Stimulated activated CD4-positive, alpha-beta T cell treated with anti-CD3 and anti-CD28 coated beads, Interleukin-15, amount 100 ng/mL, for 48 hours (primary cell): ENCODE results near the gene PRAC1.

Experiments used
- DNase-seq, 2 donors: peaks; one replicate each; pipeline ENCODE4 v3.0.0-alpha.2; 2020; ENCODE audit warnings: low read depth in 2 of 2

PRAC1 gene

DNA sequence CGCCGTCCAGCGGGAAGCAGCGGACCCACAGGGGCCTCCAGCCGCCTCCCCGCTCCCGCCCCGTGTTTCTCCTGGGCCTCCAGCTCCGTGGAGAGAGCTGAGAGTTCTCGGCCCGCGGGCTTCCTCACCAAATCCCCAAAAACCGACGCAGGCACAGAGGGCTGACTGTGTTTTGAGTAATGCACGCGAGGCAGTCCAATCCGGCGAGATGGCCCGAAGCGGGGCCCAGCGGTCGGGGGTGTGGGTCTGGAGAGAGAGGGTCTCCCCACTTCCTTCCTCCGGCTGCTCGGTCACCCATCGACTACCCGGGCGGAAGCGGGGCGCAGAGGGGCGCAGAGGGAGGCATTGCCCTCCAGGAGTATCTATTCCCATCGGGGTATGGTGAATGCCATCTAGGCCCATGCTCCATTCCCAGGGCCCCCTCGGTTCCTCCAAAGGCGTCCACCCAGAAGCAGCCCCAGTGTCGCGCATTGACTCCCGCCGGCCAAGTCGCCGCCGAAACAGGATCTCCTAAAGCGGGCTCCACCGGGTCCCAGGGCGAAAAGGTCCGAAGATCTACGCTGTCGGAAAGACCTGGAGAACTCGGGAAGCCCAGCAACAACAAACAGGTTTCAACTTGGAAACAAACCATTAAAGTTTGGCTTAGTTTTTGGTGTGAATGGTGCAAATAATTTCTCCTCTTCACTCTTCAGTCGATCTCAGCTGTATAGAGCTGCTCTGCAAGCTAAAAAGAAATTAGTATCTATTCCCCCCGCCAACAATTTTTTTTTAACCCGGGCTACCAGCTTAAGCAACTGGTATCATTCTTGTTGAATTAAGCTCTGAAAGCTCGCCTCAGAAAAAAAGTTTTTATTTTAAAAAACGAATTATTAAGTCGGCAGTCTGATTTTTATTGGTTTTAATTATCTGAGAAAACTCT, 25.4 kb upstream of the PRAC1 start:
- no peak for DNase-seq

DNA sequence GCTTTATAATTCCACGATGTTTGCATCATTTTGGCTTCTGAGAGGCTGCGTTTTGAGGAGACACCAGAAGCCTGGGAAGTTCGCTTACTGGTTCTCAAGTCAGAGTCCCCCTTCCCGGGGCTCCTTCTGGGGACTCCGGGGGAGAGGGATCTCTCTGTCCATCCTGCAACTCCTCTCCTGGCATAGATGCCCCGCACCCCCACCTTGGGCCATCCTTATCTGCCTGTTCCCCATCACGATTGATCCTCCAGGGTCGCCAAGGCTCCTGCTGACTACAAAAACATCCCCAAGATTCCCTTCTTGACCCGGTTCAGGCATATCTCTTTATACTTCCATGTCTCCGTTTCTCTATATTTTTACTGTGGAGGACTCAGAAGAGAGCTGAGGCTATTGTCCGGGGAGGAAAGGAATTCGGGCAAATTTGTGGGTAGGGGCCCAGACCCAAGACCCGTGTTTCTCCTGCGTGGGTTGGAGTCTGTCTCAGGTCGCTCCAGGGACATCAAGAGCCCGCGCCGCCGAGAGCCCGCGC, 24.7 kb upstream of the PRAC1 start:
- no peak for DNase-seq

DNA sequence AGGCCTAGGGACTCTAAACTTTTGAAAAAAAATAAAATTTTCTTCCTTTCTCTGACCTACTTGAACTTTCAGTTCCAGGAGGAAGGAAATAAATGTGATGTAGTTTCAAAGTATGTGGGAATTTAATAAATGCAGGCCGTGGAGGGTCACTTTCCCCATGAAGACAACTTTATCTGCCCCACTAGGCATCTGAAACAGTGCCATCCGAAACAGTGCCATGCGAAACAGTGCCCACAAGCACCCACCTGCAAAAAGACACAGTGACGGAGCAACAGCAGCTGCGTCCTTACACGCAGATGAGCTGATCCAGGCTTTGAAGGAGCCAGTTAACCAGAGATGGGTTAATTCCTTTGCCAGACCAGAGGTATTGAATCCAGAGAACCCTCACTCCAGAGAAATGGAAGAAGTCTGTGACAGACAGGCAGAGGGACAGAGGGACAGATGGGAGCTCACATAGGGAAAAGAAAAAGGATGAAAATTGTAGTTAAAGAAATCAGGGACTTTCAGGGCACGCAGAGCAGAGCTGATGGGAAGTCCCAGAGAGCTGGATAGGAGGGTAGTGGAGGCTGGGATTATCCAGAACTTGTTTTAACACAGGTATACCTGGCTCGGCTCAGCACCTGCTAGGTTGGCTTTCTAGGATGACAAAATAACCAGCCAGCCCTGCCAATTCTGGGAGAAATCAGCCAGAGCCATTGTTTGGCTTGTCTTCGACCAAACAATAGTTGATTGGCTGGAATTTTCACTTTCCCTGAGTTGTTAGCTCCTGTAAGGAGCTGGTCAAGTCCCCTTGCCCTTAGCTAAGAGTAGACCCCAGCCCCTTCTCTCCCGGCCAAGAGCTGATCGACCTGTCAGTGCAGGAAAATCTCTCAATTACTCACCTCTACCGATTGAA, 23.3 kb upstream of the PRAC1 start:
- no peak for DNase-seq

DNA sequence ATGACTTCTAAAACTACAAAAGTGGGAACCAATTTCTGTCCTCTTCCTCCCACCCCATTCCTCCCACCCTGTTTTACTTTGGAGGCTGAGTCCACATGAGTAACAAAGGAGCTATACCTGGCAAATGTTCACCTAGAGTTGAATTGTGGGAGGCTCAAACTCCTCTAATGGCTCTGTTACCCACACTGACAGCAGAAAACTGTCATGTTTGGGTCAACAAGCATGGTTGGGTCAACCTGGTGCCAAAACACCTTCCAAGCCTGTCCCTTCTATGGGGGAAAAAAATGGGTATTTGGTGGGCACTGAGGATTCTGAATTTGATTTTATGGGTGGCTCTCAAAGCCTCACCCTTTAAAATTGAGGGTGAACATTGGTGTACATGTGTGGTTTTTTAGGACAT, 18.2 kb upstream of the PRAC1 start:
- no peak for DNase-seq

DNA sequence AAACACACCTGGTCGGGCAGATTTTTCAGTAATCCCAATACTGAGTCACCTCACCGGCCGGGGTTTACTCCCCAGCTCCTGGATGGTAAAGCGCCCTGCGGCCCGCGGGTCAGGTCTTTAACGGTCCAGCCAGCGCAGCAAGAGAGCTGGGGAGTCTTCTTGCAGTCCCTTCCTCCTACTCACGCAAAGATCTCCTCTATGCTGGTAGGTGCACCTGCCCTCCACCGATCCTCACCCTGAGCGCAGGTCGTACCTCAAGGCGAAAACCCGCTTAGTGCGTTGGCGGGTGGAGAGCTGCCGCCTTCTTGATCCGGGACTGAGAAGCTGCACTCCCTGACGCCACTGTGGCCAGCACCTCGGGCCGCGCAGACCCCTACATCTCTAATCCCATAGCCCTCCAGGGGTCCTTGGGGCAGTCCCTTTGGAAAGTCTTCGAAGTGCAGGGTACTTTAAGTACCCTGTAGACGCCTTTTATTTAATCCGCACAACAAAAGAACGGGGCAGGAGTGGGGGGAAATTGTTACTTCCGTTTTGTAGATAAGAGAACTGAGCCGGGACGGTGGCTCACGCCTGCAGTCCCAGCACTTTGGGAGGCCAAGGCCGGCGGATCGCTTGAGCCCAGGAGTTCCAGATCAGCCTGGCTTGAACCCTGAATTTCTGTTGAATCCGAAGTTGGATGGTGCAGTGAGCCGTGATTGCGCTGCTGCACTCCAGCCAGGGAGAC, 16.6 kb upstream of the PRAC1 start:
- no peak for DNase-seq

DNA sequence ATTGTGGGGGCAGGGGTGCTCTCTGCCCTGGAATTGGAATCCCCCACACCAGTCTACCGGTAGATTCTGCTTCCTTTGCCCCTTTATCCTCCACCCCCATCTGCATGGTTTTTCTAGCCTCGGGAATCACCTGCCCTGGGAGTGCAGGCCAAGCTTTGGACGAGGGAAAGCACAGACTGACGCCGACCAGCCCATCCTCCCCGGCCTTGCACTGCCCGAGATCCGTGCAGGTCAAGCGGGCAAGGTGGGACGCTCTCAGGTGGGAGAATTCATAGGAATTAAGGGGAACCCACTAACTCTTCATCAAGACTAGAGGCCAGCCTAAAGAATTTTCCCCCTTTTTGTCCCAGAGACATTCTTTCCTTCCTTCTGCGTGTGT, 16.1 kb upstream of the PRAC1 start:
- no peak for DNase-seq

DNA sequence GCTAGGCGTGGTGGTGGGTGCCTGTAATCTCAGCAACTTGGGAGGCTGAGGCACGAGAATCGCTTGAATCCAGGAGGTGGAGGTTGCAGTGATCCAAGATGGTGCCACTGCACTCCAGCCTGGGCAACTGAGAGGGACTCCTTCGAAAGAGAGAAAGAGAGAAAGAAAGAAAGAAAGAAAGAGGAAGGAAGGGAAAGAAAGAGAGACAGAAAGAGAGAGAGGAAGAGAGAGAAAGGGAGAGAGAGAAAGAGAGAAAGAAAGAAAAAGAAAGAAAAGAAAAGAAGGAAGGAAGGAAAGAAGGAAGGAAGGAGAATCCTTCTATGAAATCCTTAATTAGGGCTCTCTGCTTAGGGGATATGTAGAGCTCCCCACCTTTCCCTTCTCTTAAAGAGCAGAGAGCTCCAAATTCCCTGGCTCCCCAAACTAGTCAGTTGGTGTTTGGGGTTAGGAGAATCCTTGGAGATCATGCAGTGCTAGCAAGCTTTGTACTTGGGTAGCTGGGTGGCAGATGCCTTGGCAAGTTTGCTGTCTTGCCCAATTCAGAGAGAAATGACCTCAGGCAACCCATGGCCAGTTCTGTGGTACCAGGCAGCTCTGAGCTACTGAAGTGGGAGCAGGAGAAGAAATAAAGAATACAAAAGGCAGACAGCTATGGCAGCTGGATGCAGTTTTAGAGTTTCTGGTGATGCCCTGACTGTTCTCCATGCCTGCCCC, 15.2 kb upstream of the PRAC1 start:
- no peak for DNase-seq

DNA sequence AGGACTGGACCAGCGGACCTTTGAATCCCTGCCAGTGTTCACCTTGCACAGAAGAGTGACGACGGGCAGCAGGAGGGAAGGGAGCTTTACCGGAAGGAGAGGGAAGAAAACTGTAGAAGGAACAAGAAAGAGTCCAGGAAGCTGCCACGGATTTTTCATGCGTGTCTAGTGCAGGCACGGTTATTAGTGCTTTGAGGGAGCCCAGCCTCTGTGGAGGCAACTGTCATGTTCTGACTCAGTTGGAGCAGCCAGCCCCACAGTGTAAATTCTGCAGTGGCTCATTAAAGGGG, 12.7 kb upstream of the PRAC1 start:
- DNase-seq = no peak

DNA sequence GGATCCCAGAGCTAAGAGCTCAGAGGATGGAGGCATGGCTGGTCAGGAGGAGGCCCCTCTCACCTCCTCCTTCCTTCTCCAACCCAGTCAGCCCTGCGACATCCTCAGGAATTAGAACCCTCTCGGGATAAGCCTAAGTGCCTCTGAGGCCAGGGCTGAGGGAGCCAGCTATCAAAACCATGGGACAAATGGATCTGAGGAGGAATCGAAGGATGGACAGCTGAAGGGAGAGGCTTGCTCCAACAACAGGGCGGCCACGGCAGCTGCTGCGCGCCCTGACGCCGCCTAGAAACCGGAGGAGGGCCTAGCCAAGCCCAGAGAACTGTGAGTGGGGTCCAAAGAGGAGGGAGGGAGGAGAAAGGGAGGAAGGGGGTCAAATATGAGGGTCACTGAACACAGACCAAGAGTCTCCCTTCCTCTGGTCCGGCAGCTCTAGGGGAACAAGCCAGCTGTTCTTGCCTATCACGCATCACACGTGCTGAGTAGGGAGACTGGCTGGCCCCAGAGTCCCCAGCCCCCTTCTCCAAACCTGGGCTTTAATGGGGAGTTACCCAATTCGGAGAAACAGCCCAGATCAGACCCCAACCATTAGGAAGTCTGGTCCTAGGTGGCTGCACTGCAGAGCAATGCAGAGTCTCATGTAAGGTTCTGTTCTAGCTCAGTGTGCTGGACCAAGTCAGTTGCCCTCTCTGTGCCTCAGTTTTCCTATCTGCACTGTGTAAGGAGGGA, 12.2 kb upstream of the PRAC1 start:
- no peak for DNase-seq

DNA sequence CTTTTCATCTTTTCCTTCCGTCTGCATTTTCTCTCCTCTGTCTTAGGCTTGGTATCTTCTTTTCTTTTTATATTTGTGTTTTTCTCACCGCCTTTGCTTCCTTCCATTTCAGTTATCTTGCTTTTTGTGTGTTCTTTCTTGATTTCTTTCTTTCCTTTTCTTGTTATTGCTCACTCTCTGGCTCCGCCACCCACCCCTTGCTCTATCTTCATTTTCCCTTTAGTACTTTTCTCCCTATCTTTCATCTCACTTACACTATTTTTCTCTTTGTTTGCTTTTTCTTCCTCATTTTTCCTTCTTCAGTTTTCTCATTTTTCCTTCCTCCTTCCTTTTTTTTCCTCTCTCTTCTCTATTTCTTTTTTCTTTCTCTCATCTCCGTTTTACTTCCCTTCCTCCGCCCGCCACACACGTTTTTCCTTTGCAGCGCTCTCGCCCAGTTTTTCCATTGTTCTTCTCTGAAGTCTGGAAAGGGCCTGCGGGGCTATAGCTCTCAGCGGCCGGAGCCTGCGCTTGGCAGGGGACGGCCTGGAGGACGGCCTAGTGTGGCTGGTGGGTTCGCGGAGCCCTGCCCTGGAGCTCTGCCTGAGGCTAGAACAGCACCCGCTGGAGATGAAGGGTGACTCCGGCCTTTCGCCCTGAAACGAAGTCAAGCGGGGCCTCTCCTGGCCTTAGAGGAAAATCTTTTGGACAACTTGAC, 11.5 kb upstream of the PRAC1 start:
- no peak for DNase-seq

DNA sequence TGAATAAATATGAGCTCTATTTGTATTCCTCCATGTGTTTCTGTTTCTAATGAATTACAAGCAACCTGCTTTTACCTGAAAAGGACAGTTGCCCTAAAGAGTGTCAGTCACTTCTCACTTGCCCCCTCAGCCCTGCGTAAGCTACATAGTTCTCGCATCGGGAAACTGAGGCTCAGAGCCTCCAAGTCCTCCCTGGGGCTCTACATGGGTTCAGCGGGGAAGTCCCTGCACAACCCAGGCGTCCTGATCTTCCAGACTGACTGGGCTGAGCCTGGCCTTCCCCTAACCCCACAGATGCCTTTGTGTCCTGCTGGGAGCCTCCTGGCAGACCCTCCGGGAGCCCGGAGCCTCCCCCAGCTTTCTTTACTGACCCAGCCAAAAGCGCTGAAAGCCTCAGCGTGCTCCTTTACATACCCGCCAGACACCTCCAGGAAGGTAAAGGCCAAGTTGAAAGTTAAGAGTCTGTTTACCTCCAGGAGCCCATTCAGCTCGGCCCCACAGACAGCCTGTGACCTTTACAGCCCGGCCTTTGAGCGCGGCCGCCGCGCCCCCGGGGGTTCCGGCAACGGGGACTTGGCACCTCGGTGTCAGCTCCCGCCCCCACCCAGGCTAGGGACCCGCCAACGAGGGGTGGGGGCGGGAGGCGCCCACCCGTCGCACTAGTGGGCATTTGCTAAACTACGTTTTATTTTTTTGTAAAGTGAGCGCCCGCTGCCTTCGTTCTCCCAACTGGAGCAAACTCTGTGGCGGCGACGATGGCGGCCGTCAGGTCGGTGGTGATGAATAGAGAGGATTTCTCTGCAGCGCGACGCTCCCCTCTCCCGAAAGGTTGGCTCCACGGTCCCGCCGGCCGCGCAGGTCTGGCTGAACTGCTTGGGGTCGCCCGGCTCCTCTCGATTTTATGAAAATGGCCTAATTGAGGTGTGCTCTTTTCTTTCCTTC, 10.6 kb upstream of the PRAC1 start:
- no peak for DNase-seq

DNA sequence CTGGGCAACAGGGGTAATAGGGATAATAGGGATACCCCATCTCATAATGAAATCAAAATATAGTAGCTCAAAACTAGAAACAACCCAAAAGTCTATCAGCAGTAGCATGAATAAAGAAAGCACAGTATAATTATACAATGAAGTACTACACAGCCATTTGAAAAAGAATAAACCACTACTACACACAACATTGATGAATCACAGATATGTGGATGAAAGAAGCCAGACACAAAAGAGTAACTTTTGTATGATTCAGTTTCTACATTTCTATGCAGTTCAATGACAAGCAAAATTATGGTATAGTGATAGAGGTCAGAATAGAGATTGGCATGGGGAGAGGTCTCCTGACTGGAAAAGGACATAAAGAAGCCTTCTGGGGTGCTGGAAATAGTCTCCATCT, 9.0 kb upstream of the PRAC1 start:
- no peak for DNase-seq

DNA sequence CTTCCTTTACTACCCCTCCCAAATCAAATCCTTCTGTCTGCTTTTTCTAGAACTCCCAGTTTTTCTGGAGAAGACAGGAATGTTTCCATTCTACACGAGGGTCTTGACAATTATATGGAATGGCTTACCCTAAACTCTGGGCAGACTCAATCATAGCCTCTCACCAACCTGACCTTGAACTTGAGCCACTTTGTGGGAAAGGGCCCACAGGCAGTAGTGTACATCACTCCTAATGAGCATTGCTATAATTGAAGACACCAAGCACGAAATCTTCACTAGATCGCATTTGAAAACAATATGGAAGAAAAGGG, 7.9 kb upstream of the PRAC1 start:
- no peak for DNase-seq

DNA sequence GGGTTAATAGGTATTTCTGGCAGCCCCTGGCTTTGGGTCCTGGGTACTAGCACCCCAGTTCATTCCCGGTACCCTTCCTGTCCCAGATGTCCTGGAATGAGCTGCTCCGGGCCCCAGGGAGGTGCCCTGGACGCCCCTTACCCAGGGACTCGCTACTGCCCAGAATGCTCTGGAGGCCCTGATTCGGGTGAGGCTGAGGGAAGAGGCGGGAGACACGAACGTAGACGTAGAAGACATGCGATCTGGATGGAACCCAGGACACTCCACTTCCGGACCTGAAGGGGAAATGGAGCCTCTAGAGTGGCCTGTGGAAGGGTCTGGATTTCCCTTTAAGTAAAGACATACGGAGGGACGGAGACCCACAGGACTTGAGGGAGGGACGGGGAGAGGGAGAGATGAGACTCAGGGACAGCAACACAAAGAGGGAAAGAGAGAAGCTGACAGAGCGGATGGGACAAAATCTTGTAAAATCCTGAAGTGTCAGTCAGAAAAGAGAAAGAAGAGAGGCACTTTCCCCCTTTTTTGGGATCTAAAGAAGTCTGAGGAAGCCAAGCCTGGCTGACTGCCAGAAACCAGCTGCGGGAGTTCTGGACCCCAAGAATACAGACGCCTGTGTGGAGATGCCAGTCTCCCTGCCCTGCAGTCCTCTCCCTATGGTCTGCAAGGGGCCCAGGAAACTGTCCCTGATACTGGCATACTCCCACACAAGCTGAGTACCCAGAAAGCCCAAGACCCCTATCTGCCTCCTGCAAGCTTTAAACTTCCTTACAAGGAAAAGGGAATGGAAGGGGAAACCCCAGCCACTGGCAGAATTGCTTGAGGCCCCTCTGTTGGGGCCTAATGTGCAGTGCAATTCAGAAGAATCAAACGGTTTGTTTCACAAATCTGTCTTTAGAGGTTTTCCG, 7.3 kb upstream of the PRAC1 start:
- no peak for DNase-seq

DNA sequence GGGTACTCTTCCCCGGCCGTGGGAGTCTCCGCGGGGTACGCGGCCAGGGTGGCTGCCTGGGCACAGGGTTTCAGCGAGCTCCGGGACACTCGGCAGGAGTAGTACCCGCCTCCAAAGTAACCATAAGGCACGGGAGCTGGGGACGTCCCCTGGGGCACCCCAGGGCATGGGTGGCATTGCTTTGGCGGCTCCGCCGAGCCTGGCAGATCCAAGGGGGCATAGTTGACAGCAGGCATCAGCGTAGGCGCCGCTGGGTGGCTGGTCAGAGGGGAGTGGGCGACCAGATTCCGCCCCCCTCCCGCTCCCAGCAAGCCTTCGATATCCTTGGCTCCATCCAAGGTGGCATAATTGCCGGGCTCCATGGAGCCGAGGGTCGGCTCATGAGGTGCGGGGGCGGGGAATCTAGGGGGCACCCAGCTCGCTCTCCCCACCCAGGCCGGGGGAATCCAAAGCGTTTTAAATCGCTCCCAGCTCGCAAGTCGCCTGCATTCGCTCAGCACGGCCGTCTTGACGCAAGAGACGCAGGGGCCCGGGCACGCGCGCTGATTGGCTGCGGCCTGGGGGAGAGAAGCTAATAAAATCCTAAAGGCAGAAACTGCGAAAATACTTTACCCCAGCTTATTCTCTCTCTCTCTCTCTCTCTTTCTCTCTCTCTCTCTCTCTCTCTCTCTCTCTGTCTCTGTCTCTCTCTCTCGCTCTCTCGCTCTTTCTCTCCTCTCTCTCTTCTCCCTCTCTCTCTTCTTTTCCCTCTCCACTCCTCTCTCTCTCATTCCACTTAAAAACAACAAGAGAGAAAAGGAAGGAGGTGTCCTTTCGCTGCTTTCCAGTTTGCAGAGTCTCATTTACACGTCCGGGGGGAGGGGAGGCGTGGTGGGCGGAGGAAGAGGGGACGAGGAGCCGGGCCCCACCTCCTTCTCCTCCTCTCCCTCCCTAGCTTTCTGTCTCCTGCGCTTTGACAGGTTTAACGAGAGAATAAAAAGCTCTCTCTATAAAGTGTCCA, 6.2 kb upstream of the PRAC1 start, which contains the start of gene HOXB13:
HOXB13 (minus strand) TSS at position 519 of the 1,000 bp plus-strand sequence; CDS start at position 362, 157 bp downstream.
- peak in 1 of 2 donors; percentile 25 for DNase-seq

DNA sequence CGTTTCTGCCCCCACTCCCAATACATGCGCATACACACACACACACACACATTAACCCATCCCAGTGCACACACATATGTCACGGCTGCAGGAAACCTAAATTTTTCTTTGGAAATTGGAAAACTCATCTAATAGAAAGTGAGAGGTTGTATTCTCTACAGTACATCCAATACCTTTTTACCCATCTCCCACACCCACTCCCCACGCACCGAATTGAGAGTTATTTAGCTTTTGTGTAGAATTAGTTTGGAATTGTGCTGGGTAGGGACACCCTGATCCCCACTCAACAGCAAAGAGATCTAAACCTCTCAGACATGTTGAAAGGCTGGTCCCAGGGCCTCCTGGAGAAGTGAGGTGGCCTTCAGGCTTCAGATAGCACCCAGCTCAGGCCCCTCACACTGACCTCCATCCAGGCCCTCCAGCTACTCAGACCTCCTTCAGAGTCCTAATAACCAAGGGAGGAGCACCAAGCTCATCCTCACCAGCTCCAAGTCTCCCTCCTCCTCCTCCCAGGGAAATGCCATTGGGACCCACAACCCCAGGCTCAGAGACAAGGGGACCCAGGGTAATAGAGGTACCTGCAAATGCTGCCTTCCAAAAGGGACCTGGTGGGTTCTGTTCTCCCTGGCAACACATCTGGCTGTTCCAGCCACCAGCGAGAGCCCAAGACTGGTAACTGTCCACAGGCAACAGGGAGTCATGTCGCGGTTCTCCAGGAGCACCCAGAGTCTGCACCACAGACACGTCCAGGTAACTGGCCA, 5.3 kb upstream of the PRAC1 start:
- DNase-seq = no peak
